ENCODE data around the gene PSMD2.

PSMD2 gene

GRCh38 chr3:184311633-184312032 lies 12.6 kb downstream of the PSMD2 start:
- no peak for DNase-seq (ENCODE audit: low read depth)
- no peak for TF ChIP-seq CTCF (conservative IDR thresholded peaks at IDR 0.05; ENCODE audit: low read depth, low read length)
- no peak overlapping the region for H3K4me3 ChIP-seq (ENCODE audit: low read depth, low read length)

- peak within 1 kb of the TSS; percentile 89 for H3K4me3 ChIP-seq (ENCODE audit: low read depth, low read length)
- TF ChIP-seq CTCF (conservative IDR thresholded peaks at IDR 0.05; ENCODE audit: low read depth, low read length): no peak
- DNase-seq (ENCODE audit: low read depth): peak; percentile 97
Measured at GRCh38 chr3:184314363-184314699, 15.3 kb downstream of the PSMD2 start, which contains the start of gene EIF4G1. EIF4G1 (plus strand) TSS chr3:184314606; CDS start chr3:184315797, 1,191 bp downstream.

GRCh38 chr3:184314700-184315542 lies 15.9 kb downstream of the PSMD2 start:
- peak overlapping the region; percentile 89 for H3K4me3 ChIP-seq (ENCODE audit: low read depth, low read length)
- peak; percentile 83 for DNase-seq (ENCODE audit: low read depth)
- TF ChIP-seq CTCF (conservative IDR thresholded peaks at IDR 0.05; ENCODE audit: low read depth, low read length): no peak

GRCh38 chr3:184315543-184315867 lies 16.5 kb downstream of the PSMD2 start:
- DNase-seq (ENCODE audit: low read depth): no peak
- TF ChIP-seq CTCF (conservative IDR thresholded peaks at IDR 0.05; ENCODE audit: low read depth, low read length): no peak
- H3K4me3 ChIP-seq (ENCODE audit: low read depth, low read length): peak overlapping the region; percentile 89

- peak overlapping the region; percentile 89 for H3K4me3 ChIP-seq (ENCODE audit: low read depth, low read length)
- no peak for TF ChIP-seq CTCF (conservative IDR thresholded peaks at IDR 0.05; ENCODE audit: low read depth, low read length)
- DNase-seq (ENCODE audit: low read depth): peak; percentile 47
Measured at GRCh38 chr3:184315871-184316661, 17.0 kb downstream of the PSMD2 start.

- peak overlapping the region; percentile 89 for H3K4me3 ChIP-seq (ENCODE audit: low read depth, low read length)
- peak; percentile 12 for DNase-seq (ENCODE audit: low read depth)
- TF ChIP-seq CTCF (conservative IDR thresholded peaks at IDR 0.05; ENCODE audit: low read depth, low read length): no peak
Measured at GRCh38 chr3:184316792-184317191, 17.8 kb downstream of the PSMD2 start.
